Astrocyte (in vitro differentiated cells and primary cell): ENCODE results near the gene CRYL1. TPM values are rescaled to one million over a fixed set of nuclear protein-coding genes. Genes with fewer than 3 reads are reported as not detected.
A peak's percentile ranks its signal among the peaks of the same experiment; 100 is the strongest.

ENCODE experiments used
- DNase-seq: peaks from one replicate; pipeline ENCODE4 v3.0.0-alpha.2; 2010; ENCODE audit warnings: low read depth
- FAIRE-seq: peaks from 2 replicates; lab custom pipeline; 2011; peaks lifted over from hg19 to GRCh38; lab: Jason Lieb, UNC
- H2AFZ ChIP-seq: 2 replicates; pipeline ENCODE4 v1.6.0; 2012; ENCODE audit warnings: low read depth, low read length, inconsistent platforms
- H3K27ac ChIP-seq: 2 replicates; pipeline ENCODE4 v1.5.1; 2011; ENCODE audit warnings: low read depth, low read length, inconsistent platforms
- H3K27me3 ChIP-seq: 2 replicates; pipeline ENCODE4 v1.6.0; 2011; ENCODE audit warnings: low read length, inconsistent platforms; ENCODE audit not compliant: insufficient read depth
- H3K36me3 ChIP-seq: 2 replicates; pipeline ENCODE4 v1.5.1; 2011; ENCODE audit warnings: low read length, inconsistent platforms; ENCODE audit not compliant: insufficient read depth
- H3K4me1 ChIP-seq: 2 replicates; pipeline ENCODE4 v1.5.1; 2011; ENCODE audit warnings: low read length, inconsistent platforms; ENCODE audit not compliant: insufficient read depth
- H3K4me2 ChIP-seq: 2 replicates; pipeline ENCODE4 v1.6.0; 2012; ENCODE audit warnings: low read length, inconsistent platforms
- H3K4me3 ChIP-seq: 2 replicates; pipeline ENCODE4 v1.5.1; 2011; ENCODE audit warnings: low read depth, mild to moderate bottlenecking, low read length, inconsistent platforms; ENCODE audit not compliant: insufficient read depth
- H3K79me2 ChIP-seq: 2 replicates; pipeline ENCODE4 v1.6.0; 2012; ENCODE audit warnings: mild to moderate bottlenecking, low read length, inconsistent platforms; ENCODE audit not compliant: insufficient read depth
- H3K9ac ChIP-seq: 2 replicates; pipeline ENCODE4 v1.6.0; 2012; ENCODE audit warnings: mild to moderate bottlenecking, low read length, inconsistent platforms
- H3K9me3 ChIP-seq: 2 replicates; pipeline ENCODE4 v1.5.1; 2012; ENCODE audit warnings: low read depth, mild to moderate bottlenecking, low read length, inconsistent platforms; ENCODE audit not compliant: insufficient read depth
- H4K20me1 ChIP-seq: 2 replicates; pipeline ENCODE4 v1.6.0; 2012; ENCODE audit warnings: low read length, inconsistent platforms; ENCODE audit not compliant: insufficient read depth
- H3K27ac Mint-ChIP-seq: one replicate; pipeline ENCODE4 v1.8.0; 2021; ENCODE audit warnings: mild to moderate bottlenecking, mixed read lengths; ENCODE audit not compliant: unreplicated experiment
- H3K27me3 Mint-ChIP-seq: one replicate; pipeline ENCODE4 v1.8.0; 2021; ENCODE audit warnings: low read depth, mixed read lengths; ENCODE audit not compliant: unreplicated experiment
- H3K36me3 Mint-ChIP-seq: one replicate; pipeline ENCODE4 v1.8.0; 2021; ENCODE audit warnings: low read depth, mixed read lengths; ENCODE audit not compliant: unreplicated experiment
- H3K4me1 Mint-ChIP-seq: one replicate; pipeline ENCODE4 v1.8.0; 2021; ENCODE audit warnings: low read depth, mixed read lengths; ENCODE audit not compliant: unreplicated experiment
- H3K4me3 Mint-ChIP-seq: one replicate; pipeline ENCODE4 v1.8.0; 2021; ENCODE audit warnings: mild to moderate bottlenecking, moderate library complexity, mixed read lengths; ENCODE audit not compliant: unreplicated experiment
- H3K9me3 Mint-ChIP-seq: one replicate; pipeline ENCODE4 v1.8.0; 2021; ENCODE audit warnings: mild to moderate bottlenecking, mixed read lengths; ENCODE audit not compliant: unreplicated experiment
- EZH2 ChIP-seq: IDR thresholded peaks from 2 replicates; pipeline ENCODE4 v1.6.1; 2012; ENCODE audit warnings: mild to moderate bottlenecking, low read length, inconsistent platforms; ENCODE audit not compliant: insufficient read depth
- total RNA-seq: library from RNA; stranded (reverse); gene quantifications from 2 replicates; pipeline ENCODE4 v1.2.1, GENCODE V29; 2021
- TF ChIP-seq, protein P1 (sequence below): IDR thresholded peaks from 2 replicates; pipeline ENCODE4 v1.5.1; 2011; ENCODE audit warnings: low read depth, mild to moderate bottlenecking, inconsistent platforms, low read length, moderate library complexity; ENCODE audit not compliant: insufficient read depth

The CRYL1 gene
- total RNA-seq, 1 donor from 2014 or later = 3.7 TPM

DNA sequence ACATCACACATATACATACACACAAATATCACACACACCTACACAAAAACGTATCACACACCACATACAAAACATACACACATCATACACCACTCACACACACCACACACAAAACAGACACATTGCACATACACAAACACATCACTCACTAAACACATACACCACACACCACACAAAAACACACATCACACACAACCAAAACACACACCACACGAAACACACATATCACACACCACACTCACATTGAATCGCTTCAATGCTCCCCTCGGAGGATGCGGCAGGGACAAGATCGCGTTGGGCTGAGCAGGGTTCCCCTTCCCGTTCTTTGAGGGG is 131.5 kb downstream of the CRYL1 start:
- Histone ChIP-seq H3K27me3 (peaks cover 4% of the 10 kb centered on the region), H3K4me1 (no peaks in the 10 kb centered on the region), H3K4me2 (no peak overlapping the region), H3K9ac (no peak overlapping the region), H3K27ac (no peak overlapping the region), H3K36me3 (no peaks in the 10 kb centered on the region), H4K20me1 (no peaks in the 10 kb centered on the region), H3K4me3 (no peak overlapping the region), H2AFZ (peak overlapping the region; percentile 33), H3K9me3 (no peaks in the 10 kb centered on the region), H3K79me2 (no peaks in the 10 kb centered on the region)
- FAIRE-seq (no peak), DNase-seq (no peak)
- Mint-ChIP-seq H3K27me3 (peaks cover 7% of the 10 kb centered on the region), H3K27ac (no peak overlapping the region), H3K4me3 (no peak overlapping the region), H3K4me1 (no peaks in the 10 kb centered on the region), H3K36me3 (no peaks in the 10 kb centered on the region), H3K9me3 (peaks cover 2% of the 10 kb centered on the region)
- TF ChIP-seq, protein P1, sequence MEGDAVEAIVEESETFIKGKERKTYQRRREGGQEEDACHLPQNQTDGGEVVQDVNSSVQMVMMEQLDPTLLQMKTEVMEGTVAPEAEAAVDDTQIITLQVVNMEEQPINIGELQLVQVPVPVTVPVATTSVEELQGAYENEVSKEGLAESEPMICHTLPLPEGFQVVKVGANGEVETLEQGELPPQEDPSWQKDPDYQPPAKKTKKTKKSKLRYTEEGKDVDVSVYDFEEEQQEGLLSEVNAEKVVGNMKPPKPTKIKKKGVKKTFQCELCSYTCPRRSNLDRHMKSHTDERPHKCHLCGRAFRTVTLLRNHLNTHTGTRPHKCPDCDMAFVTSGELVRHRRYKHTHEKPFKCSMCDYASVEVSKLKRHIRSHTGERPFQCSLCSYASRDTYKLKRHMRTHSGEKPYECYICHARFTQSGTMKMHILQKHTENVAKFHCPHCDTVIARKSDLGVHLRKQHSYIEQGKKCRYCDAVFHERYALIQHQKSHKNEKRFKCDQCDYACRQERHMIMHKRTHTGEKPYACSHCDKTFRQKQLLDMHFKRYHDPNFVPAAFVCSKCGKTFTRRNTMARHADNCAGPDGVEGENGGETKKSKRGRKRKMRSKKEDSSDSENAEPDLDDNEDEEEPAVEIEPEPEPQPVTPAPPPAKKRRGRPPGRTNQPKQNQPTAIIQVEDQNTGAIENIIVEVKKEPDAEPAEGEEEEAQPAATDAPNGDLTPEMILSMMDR = no peak

DNA sequence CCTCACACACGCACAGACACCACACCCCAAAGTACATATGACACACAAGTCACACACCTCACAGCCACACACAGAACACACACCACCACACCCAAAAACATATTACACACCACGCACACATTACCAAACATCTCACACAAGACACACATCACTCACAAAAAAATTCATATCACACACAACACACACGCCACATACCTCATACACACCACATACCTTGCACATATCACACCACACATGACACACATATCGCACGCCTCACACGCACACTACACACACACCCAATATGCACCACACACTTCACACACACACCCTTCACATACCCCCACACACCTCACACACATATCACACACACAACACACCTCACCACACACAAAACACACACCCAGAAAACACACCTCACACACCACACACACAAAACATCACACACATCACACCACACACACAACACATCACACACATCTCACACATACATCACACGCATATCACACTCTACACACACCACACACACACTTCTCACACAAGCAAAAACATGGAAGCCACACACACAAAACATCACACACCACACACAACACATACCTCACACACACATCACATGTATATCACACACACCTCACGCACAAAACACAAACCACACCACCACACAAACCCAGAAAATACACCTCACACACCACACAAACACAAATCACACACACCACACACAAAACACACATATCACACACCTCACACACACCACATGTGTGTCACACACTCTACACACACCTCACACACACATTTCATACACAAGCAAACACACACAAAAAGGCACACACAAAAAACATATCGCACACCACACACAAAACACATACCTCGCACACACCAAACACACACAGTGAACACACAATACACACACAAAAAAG is 132.1 kb downstream of the CRYL1 start:
- Mint-ChIP-seq H3K27me3 (peaks cover 7% of the 10 kb centered on the region), H3K9me3 (peaks cover 4% of the 10 kb centered on the region)
- no peak for TF ChIP-seq EZH2
- TF ChIP-seq, protein P1 = no peak

DNA sequence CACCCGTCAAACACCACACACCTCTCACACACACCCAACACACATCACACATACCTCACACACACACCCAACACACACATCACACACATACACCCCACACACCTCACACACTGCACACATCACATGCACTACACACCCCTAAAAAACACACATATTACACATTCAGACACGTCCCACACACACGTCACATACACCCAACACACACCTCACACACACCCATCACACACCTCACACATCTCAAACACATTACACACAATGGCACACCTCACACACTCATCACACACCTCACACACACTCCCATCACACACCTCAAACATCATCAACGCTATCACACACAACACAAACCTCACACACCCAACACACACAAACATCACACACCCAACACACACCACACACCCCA is 133.1 kb downstream of the CRYL1 start:
- peaks cover 4% of the 10 kb centered on the region for H3K9me3 Mint-ChIP-seq
- H3K4me1 ChIP-seq = peaks cover 3% of the 10 kb centered on the region
- H4K20me1 ChIP-seq = no peaks in the 10 kb centered on the region
- H3K4me3 Mint-ChIP-seq = no peak overlapping the region
- H3K4me3 ChIP-seq = no peak overlapping the region
- no peak overlapping the region for H3K4me2 ChIP-seq
- no peak for DNase-seq
- peak overlapping the region; percentile 7 for H2AFZ ChIP-seq
- no peak overlapping the region for H3K27ac ChIP-seq
- TF ChIP-seq, protein P1 = no peak
- no peak for TF ChIP-seq EZH2
- no peak overlapping the region for H3K27ac Mint-ChIP-seq
- H3K9ac ChIP-seq = no peak overlapping the region
- H3K79me2 ChIP-seq = no peaks in the 10 kb centered on the region
- peaks cover 4% of the 10 kb centered on the region for H3K4me1 Mint-ChIP-seq
- no peaks in the 10 kb centered on the region for H3K36me3 ChIP-seq
- no peak for FAIRE-seq
- peaks cover 3% of the 10 kb centered on the region for H3K27me3 ChIP-seq
- H3K27me3 Mint-ChIP-seq = peaks cover 3% of the 10 kb centered on the region
- H3K9me3 ChIP-seq = no peaks in the 10 kb centered on the region
- no peaks in the 10 kb centered on the region for H3K36me3 Mint-ChIP-seq

More for the DNA sequence above, 132.1 kb downstream of the CRYL1 start:
- H3K4me1 Mint-ChIP-seq = no peaks in the 10 kb centered on the region
- Histone ChIP-seq H4K20me1 (no peaks in the 10 kb centered on the region), H3K4me2 (no peak overlapping the region), H3K27ac (no peak overlapping the region), H3K27me3 (peaks cover 3% of the 10 kb centered on the region), H3K4me1 (no peaks in the 10 kb centered on the region), H3K79me2 (no peaks in the 10 kb centered on the region), H3K9ac (no peak overlapping the region), H3K36me3 (no peaks in the 10 kb centered on the region), H3K9me3 (no peaks in the 10 kb centered on the region), H2AFZ (peak overlapping the region; percentile 6), H3K4me3 (no peak overlapping the region)
- DNase-seq = no peak
- H3K36me3 Mint-ChIP-seq = no peaks in the 10 kb centered on the region
- H3K27ac Mint-ChIP-seq = no peak overlapping the region
- H3K4me3 Mint-ChIP-seq = no peak overlapping the region
- peak; percentile 76 for FAIRE-seq
